Retinal pigment epithelial cell (primary cell): ENCODE results near the gene LETM1.
"Not testable (repeated sequence)": the region's sequence is repeated elsewhere in the genome, so short reads cannot be mapped to it uniquely, and the experiment has no call there.

Experiments
- DNase-seq: peaks from one replicate; pipeline ENCODE4 v3.0.0-alpha.2; 2010; ENCODE audit warnings: low read depth
- H3K4me3 ChIP-seq: 2 replicates; pipeline ENCODE4 v1.5.1; 2011; ENCODE audit warnings: mild to moderate bottlenecking, low read length, control low read depth, moderate library complexity
- TF ChIP-seq, protein P1 (sequence below): conservative IDR thresholded peaks from 2 replicates; pipeline ENCODE4 v1.5.1; 2011; ENCODE audit warnings: low read depth, low read length, control low read depth, inconsistent platforms

The LETM1 gene

DNA sequence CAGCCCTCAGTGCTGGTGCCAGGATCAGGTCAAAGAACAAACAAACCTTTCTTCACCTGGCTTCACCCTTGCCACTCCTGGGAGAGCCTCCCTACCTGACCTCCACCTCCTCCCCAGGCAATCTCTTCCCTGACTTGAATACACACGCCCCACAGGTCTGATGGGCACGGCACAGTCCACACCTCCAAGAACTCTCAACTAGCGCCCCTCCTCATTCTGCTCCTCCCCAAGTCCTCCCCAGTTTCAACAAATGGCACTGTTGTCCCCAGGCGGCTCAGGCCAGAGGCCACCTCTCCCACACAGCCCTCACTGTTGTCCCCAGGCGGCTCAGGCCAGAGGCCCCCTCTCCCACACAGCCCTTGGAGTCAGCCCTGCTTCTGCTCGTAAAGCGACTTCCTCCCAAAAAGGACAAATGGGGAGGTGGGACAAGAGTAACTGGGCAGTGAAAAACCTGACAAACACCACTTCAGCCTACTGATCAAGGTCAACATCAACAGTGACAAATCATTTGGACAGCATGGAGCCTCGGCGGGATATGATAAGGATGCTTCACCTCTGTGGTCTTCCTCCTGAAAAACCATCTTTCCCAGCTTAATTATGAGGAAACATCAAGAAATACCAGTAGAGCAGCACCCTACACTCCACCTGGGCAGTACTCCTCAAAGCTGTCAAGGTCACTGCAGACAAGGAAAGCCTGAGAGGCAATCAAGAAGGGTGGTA is 2.9 kb downstream of the LETM1 start:
- TF ChIP-seq, protein P1, sequence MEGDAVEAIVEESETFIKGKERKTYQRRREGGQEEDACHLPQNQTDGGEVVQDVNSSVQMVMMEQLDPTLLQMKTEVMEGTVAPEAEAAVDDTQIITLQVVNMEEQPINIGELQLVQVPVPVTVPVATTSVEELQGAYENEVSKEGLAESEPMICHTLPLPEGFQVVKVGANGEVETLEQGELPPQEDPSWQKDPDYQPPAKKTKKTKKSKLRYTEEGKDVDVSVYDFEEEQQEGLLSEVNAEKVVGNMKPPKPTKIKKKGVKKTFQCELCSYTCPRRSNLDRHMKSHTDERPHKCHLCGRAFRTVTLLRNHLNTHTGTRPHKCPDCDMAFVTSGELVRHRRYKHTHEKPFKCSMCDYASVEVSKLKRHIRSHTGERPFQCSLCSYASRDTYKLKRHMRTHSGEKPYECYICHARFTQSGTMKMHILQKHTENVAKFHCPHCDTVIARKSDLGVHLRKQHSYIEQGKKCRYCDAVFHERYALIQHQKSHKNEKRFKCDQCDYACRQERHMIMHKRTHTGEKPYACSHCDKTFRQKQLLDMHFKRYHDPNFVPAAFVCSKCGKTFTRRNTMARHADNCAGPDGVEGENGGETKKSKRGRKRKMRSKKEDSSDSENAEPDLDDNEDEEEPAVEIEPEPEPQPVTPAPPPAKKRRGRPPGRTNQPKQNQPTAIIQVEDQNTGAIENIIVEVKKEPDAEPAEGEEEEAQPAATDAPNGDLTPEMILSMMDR, result no peak
- DNase-seq, result no peak
- no peak overlapping the region for H3K4me3 ChIP-seq

DNA sequence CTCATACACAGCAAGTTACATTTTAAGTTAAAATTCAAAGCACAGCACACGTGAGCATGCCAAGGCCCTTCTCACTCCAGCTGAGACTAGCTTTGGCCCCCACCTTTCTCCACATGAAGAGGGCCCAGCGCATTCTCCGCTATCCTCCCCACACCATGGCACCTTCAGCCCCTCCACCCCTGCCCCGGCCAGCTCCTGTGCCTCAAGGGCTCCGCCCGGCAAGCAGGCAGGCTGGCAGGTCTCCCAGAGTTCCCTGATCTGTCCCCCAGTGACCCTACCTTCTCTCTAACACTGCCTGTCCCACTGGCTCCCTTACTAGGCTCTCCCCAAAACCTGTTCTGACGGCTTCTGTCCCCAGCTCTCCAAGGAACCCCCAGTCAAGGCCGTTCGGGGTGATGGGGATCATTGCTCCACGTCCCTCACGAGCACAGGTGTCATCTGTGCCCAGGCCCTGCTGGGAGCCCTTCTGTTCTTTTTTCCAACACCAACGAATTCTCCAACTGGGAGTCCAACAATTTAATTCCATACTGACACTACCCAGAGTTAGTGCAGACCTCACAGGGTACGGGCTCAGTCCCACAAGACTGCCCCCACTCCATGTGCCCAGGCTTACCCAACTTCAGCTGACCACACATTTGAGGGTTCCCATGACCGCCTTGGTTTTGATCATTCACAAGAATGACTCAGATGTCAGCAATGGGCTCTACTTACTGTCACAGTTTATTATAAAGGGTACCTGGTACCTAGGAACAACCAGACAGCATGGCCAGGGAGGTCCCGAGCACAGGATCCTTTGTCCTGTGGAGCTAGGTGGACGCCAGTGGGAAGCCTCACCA is 4.2 kb downstream of the LETM1 start:
- TF ChIP-seq, protein P1, result no peak
- no peak overlapping the region for H3K4me3 ChIP-seq
- no peak for DNase-seq

GRCh38 chr4:1851160-1851559 is 4.8 kb downstream of the LETM1 start:
- TF ChIP-seq, protein P1, result no peak
- no peak overlapping the region for H3K4me3 ChIP-seq
- DNase-seq, result no peak

DNA sequence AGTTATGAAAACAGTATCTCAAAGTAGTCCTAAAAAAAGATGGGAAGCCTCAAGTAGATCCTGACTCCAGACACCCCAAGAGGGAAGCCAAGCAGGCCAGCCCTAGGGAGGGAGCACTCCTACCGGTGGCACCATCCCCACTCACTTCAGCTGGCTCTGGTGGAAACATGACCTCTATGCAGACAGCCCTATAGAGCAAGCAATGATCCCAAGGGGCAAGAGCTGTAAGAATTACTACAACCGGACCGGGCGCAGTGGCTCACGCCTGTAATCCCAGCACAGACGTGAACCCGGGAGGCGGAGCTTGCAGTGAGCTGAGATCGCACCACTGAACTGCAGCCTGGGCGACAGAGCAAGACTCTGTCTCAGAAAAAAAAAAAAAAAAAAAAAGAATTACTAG is 5.7 kb downstream of the LETM1 start:
- DNase-seq, result no peak
- no peak overlapping the region for H3K4me3 ChIP-seq
- TF ChIP-seq, protein P1, result no peak

DNA sequence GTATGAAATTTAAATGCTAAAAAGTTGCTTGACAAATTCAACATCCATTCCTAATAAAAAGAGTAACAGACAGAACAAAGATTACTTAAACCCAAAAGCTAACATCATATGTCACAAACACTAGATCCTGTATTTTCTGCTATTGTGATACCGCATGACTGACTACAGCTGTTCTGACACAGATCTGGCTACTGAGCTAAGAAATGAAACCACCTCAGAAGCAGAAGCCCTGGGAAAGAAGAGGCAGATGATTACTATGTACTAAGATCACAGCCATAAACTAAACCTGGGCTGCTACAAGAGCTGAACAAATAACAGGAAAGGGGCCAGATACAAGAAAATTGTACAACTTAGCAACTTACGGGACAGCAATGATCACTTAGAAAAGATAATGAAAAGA is 9.4 kb downstream of the LETM1 start:
- H3K4me3 ChIP-seq, result no peak overlapping the region
- DNase-seq, result no peak
- TF ChIP-seq, protein P1, result no peak

DNA sequence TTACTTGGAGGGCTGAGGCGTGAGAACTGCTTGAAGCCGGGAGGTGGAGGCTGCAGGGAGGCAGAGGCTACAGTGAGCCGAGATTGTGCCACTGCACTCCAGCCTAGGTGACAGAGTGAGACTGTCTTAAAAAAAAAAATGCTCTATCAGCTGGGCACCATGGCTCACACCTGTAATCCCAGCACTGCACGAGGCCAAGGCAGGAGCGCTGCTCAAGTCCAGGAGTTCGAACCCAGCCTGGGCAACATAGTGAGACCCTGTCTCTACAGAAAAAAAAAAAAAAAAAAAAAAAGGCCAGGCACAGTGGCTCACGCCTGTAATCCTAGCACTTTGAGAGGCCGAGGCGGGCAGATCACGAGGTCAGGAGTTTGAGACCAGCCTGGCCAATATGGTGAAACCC is 11.3 kb downstream of the LETM1 start:
- DNase-seq, H3K4me3 ChIP-seq: not testable (repeated sequence)

DNA sequence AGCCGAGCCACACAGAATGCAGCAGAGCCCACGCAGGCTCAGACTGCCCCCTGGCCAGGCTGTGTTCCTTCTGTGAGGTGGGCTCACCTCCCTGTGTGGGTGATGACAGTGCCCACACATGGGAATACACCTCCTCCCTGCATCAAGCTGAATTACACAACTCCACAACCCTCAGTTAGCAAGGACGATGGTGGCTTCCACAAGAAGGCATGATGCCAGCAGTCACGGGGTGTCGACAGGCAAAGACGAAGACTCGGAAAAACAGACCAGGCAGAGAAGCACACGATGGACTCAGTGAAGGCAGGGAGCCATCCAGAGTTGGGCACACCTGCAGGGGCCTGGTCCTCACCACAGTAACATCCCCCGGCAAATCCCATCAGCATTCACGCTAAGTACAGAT is 12.1 kb downstream of the LETM1 start:
- TF ChIP-seq, protein P1, result no peak
- no peak for DNase-seq
- no peak overlapping the region for H3K4me3 ChIP-seq
